ENCODE results near the gene ELP1.
"Not testable (repeated sequence)": the region's sequence is repeated elsewhere in the genome, so short reads cannot be mapped to it uniquely, and the experiment has no call there.

ELP1 gene

GRCh38 chr9:108934323-108934893, 484 bp upstream of the ELP1 start, which contains the start of gene ABITRAM:
ABITRAM (plus strand) TSS chr9:108934400; CDS start chr9:108934487, 87 bp downstream.
- DNase-seq (ENCODE audit: low read depth in 3 of 3, low spot score in 1 of 3): peak; percentile 38 to 61 (median 57)

- DNase-seq (ENCODE audit: low read depth in 3 of 3, low spot score in 1 of 3): peak in 1 of 3 donors; percentile 8
Measured at GRCh38 chr9:108933231-108933717, 650 bp downstream of the ELP1 start.

- no peak for DNase-seq (ENCODE audit: low read depth in 3 of 3, low spot score in 1 of 3)
Measured at GRCh38 chr9:108928386-108928785, 5.5 kb downstream of the ELP1 start.

GRCh38 chr9:108924466-108924865, 9.5 kb downstream of the ELP1 start:
- DNase-seq (ENCODE audit: low read depth in 3 of 3, low spot score in 1 of 3): no peak

- no peak for DNase-seq (ENCODE audit: low read depth in 3 of 3, low spot score in 1 of 3)
Measured at GRCh38 chr9:108921200-108921599, 12.7 kb downstream of the ELP1 start.

GRCh38 chr9:108920401-108920800, 13.5 kb downstream of the ELP1 start:
- not testable (repeated sequence) for DNase-seq (ENCODE audit: low read depth in 3 of 3, low spot score in 1 of 3)

GRCh38 chr9:108919517-108919916, 14.4 kb downstream of the ELP1 start:
- no peak for DNase-seq (ENCODE audit: low read depth in 3 of 3, low spot score in 1 of 3)

GRCh38 chr9:108913391-108913790, 20.5 kb downstream of the ELP1 start:
- DNase-seq (ENCODE audit: low read depth in 3 of 3, low spot score in 1 of 3): no peak

GRCh38 chr9:108911820-108912219, 22.1 kb downstream of the ELP1 start:
- DNase-seq (ENCODE audit: low read depth in 3 of 3, low spot score in 1 of 3): no peak

GRCh38 chr9:108910914-108911313, 23.0 kb downstream of the ELP1 start:
- DNase-seq (ENCODE audit: low read depth in 3 of 3, low spot score in 1 of 3): no peak

- DNase-seq (ENCODE audit: low read depth in 3 of 3, low spot score in 1 of 3): no peak
Measured at GRCh38 chr9:108910402-108910801, 23.5 kb downstream of the ELP1 start.

GRCh38 chr9:108905494-108905893, 28.4 kb downstream of the ELP1 start:
- DNase-seq (ENCODE audit: low read depth in 3 of 3, low spot score in 1 of 3): no peak

GRCh38 chr9:108904161-108904560, 29.8 kb downstream of the ELP1 start:
- no peak for DNase-seq (ENCODE audit: low read depth in 3 of 3, low spot score in 1 of 3)

GRCh38 chr9:108903420-108904103, 30.4 kb downstream of the ELP1 start:
- DNase-seq (ENCODE audit: low read depth in 3 of 3, low spot score in 1 of 3): no peak

- no peak for DNase-seq (ENCODE audit: low read depth in 3 of 3, low spot score in 1 of 3)
Measured at GRCh38 chr9:108900176-108900575, 33.7 kb downstream of the ELP1 start.

GRCh38 chr9:108899023-108899695, 34.8 kb downstream of the ELP1 start:
- not testable (repeated sequence) for DNase-seq (ENCODE audit: low read depth in 3 of 3, low spot score in 1 of 3)

- no peak for DNase-seq (ENCODE audit: low read depth in 3 of 3, low spot score in 1 of 3)
Measured at GRCh38 chr9:108897324-108898096, 36.4 kb downstream of the ELP1 start.

GRCh38 chr9:108894225-108894997, 39.5 kb downstream of the ELP1 start:
- DNase-seq (ENCODE audit: low read depth in 3 of 3, low spot score in 1 of 3): no peak

GRCh38 chr9:108889649-108890067, 44.3 kb downstream of the ELP1 start:
- DNase-seq (ENCODE audit: low read depth in 3 of 3, low spot score in 1 of 3): no peak

GRCh38 chr9:108886594-108887271, 47.2 kb downstream of the ELP1 start:
- not testable (repeated sequence) for DNase-seq (ENCODE audit: low read depth in 3 of 3, low spot score in 1 of 3)
